Daoy (cell line): ENCODE data around the gene PIEZO1. TPM values are rescaled to one million over a fixed set of nuclear protein-coding genes. Genes with fewer than 3 reads are reported as not detected.

Experiments used
- DNase-seq: peaks from one replicate; pipeline ENCODE4 v3.0.0-alpha.2; 2015; ENCODE audit warnings: low read depth
- total RNA-seq: library from RNA; depleted of rRNA; stranded (reverse); fragments of >200 nt; shearing (Covaris generic); gene quantifications from 2 replicates; pipeline ENCODE4 v1.2.3, GENCODE V29; 2014; rRNA removed

The PIEZO1 gene
- total RNA-seq, 1 experiment from 2014 or later = 62.9 TPM

GRCh38 chr16:88667461-88667860 lies 117.6 kb downstream of the PIEZO1 start:
- no peak for DNase-seq

GRCh38 chr16:88665570-88665969 lies 119.5 kb downstream of the PIEZO1 start:
- DNase-seq = no peak

Other genes starting within 250 kb of the PIEZO1 start
- gene ZC3H18, start 214.8 kb downstream of the PIEZO1 start, total RNA-seq = 12.6 and 28.6 TPM in 2 replicates
- gene IL17C, start 146.6 kb downstream of the PIEZO1 start, total RNA-seq = not detected in 2 replicates
- 259 and 288 TPM in 2 replicates for gene CYBA, start 134.2 kb downstream of the PIEZO1 start, total RNA-seq
- 27.3 and 27.7 TPM in 2 replicates for gene MVD, start 122.1 kb downstream of the PIEZO1 start, total RNA-seq
- gene SNAI3, start 98.7 kb downstream of the PIEZO1 start, total RNA-seq = not detected in 2 replicates
- gene RNF166, start 78.8 kb downstream of the PIEZO1 start, total RNA-seq = 16.5 and 18.5 TPM in 2 replicates
- 17.4 and 22.0 TPM in 2 replicates for gene CTU2, start 78.7 kb downstream of the PIEZO1 start, total RNA-seq
- gene CDT1, start 18.6 kb upstream of the PIEZO1 start, total RNA-seq = 23.1 and 30.6 TPM in 2 replicates
- gene APRT, start 26.7 kb upstream of the PIEZO1 start, total RNA-seq = 106 and 112 TPM in 2 replicates
- gene GALNS, start 71.7 kb upstream of the PIEZO1 start, total RNA-seq = 4.5 and 8.4 TPM in 2 replicates
- 27.7 and 31.6 TPM in 2 replicates for gene TRAPPC2L, start 71.9 kb upstream of the PIEZO1 start, total RNA-seq
- gene PABPN1L, start 81.4 kb upstream of the PIEZO1 start, total RNA-seq = not detected in 2 replicates
- not detected in 2 replicates for gene CBFA2T3, start 192.0 kb upstream of the PIEZO1 start, total RNA-seq